Adrenal gland (tissue), 12 donors: ENCODE measurements around the gene ALKBH4. TPM values are rescaled to one million over a fixed set of nuclear protein-coding genes. Genes with fewer than 3 reads are reported as not detected.
"Not testable (repeated sequence)": the region's sequence is repeated elsewhere in the genome, so short reads cannot be mapped to it uniquely, and the experiment has no call there.

Experiments
- DNase-seq, 7 donors: peaks; one replicate each; pipeline ENCODE4 v3.0.0-alpha.2; 2019 to 2020
- H3K27ac ChIP-seq, 5 donors: fragments of 200-600 bp; sonication (generic) in 4 of 5; 1 replicate in 3 of 5; 2 replicates in 2 of 5; pipeline versions ENCODE4 v1.5.1 to v1.8.0; 2016 to 2020; ENCODE audit warnings: mild to moderate bottlenecking in 1 of 5
- H3K27me3 ChIP-seq: fragments of 200-600 bp; 2 replicates; pipeline ENCODE4 v1.8.0; 2021
- H3K36me3 ChIP-seq, 2 donors: fragments of 200-600 bp; replicated peaks in 1 of 2; 1 replicate in 1 of 2; 2 replicates in 1 of 2; pipeline versions ENCODE4 v1.5.1 to v1.8.0; 2018 to 2022
- H3K4me1 ChIP-seq, 2 donors: fragments of 200-600 bp; replicated peaks in 1 of 2; 1 replicate in 1 of 2; 2 replicates in 1 of 2; pipeline versions ENCODE4 v1.5.1 to v1.8.0; 2018 to 2021
- H3K4me3 ChIP-seq, 4 donors: fragments of 200-600 bp; sonication (generic) in 3 of 4; one replicate each; pipeline ENCODE4 v1.5.1; 2016 to 2018
- H3K9me3 ChIP-seq, 3 donors: fragments of 200-600 bp; sonication (generic) in 1 of 3; replicated peaks in 1 of 3; 1 replicate in 2 of 3; 2 replicates in 1 of 3; pipeline versions ENCODE4 v1.5.1 to v1.8.0; 2016 to 2021
- POLR2A ChIP-seq, 2 donors: fragments of 450-650 bp; IDR thresholded peaks; one replicate each; pipeline ENCODE4 v1.6.1; 2017; ENCODE audit warnings: antibody characterized with exemption in 2 of 2, mild to moderate bottlenecking in 2 of 2, moderate library complexity in 1 of 2
- WGBS, 4 donors: extraction: QIAGEN DNeasy Blood & Tissue Kit in 2 of 4; methylation state at CpG; one replicate each; pipeline versions ENCODE4 v1.1.5 to v1.1.7; 2013 to 2017; 5-methylcytosine and 5-hydroxymethylcytosine counted together
- intact Hi-C, 2 donors: fragments of 100-400 bp; cut with DNase I; formaldehyde crosslinking; loops; one replicate each; pipeline versions ENCODE4 v1.14.1 to v1.15.0; 2022 to 2023
- polyA plus RNA-seq, 3 donors: library from polyadenylated mRNA; stranded (reverse); fragments of 200-250 nt in 2 of 3; fragments of 350-450 nt in 1 of 3; fragmentation: Illumina TruSeq in 1 of 3; extraction: RNeasy Lipid Tissue Mini Kit (QIAGEN cat#74804) in 1 of 3; gene quantifications; one replicate each; pipeline ENCODE4 v1.2.3, GENCODE V29; 2013 to 2014
- total RNA-seq, 9 donors: library from RNA; depleted of rRNA in 4 of 9; stranded (reverse); fragments of >200 nt in 4 of 9; fragments of 120-200 nt in 1 of 9; fragmentation: NEBNext Ultra II Directional in 1 of 9; extraction: Animal tissue kit (Norgen Biotek cat#: 25700) in 1 of 9; gene quantifications; one replicate each; pipeline versions ENCODE4 v1.1.0 to v1.2.4, GENCODE V29; 2013 to 2023
- TF ChIP-seq, protein P1 (sequence below), 6 experiments: fragments of 450-650 bp in 4 of 6; fragments of 200-600 bp in 2 of 6; sonication (generic) in 1 of 6; IDR thresholded peaks; 1 replicate in 5 of 6; 2 replicates in 1 of 6; pipeline versions ENCODE4 v1.5.1 to v1.8.0; 2016 to 2021; ENCODE audit warnings: antibody characterized with exemption in 6 of 6, mild to moderate bottlenecking in 2 of 6, moderate library complexity in 1 of 6
- donor health status: healthy with polysubstance abuse.
- donor health status: Bipolar disorder and iron deficiency.
- donor health status: DM: yes; HTN: yes; CAD: no.
- donor health status: DM: no; HTN: no; CAD: no.
- donor health status: DM: no; HTN: no; CAD: no.
- donor health status: DM: yes; HTN: yes; CAD: no.

Gene ALKBH4
- total and polyA plus RNA-seq, 12 donors, result 6.0 to 37.4 (median 12.5) TPM

DNA sequence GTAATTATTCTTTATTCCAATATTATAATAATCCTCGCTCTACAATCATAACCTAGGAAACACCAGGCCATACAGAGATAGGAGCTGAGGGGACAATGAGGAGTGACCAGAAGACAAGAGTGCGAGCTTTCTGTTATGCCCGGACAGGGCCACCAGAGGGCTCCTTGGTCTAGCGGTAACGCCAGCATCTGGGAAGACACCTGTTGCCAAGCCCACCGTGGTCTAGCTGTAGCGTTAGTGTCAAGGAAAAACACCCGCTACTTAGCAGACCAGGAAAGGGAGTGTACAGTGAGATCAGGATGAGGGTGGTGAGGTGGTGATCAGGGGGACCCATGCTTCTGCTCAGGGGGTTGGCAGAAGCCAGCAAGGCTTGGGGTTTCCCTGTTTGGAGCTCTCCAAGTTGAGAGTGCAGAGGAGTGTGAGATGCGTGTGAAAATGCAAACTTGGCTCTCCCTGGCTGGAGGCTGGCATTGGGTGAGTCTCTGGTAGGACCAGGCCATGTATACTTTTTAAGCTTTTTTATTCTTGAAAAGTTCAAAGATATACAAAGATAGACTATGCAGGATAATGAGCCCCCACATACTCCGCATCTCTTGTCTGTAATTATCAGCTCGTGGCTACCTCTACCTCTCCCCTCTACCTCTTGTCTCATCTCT, 15.4 kb upstream of the ALKBH4 start:
- 2 to 11% (median 3%) methylated on average over 5 to 8 of the region's 11 CpGs for WGBS, 4 donors
- H3K4me3 ChIP-seq, H3K36me3 ChIP-seq, intact Hi-C loops, H3K27ac ChIP-seq, H3K4me1 ChIP-seq, H3K9me3 ChIP-seq, H3K27me3 ChIP-seq: not testable (repeated sequence)
- peak; percentile 38 to 79 (median 64) for DNase-seq
- TF ChIP-seq, protein P1, sequence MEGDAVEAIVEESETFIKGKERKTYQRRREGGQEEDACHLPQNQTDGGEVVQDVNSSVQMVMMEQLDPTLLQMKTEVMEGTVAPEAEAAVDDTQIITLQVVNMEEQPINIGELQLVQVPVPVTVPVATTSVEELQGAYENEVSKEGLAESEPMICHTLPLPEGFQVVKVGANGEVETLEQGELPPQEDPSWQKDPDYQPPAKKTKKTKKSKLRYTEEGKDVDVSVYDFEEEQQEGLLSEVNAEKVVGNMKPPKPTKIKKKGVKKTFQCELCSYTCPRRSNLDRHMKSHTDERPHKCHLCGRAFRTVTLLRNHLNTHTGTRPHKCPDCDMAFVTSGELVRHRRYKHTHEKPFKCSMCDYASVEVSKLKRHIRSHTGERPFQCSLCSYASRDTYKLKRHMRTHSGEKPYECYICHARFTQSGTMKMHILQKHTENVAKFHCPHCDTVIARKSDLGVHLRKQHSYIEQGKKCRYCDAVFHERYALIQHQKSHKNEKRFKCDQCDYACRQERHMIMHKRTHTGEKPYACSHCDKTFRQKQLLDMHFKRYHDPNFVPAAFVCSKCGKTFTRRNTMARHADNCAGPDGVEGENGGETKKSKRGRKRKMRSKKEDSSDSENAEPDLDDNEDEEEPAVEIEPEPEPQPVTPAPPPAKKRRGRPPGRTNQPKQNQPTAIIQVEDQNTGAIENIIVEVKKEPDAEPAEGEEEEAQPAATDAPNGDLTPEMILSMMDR (IDR thresholded peaks at IDR 0.05), result peak in 5 of 6 experiments; percentile 21 to 62 (median 51)

GRCh38 chr7:102479209-102479584, 14.5 kb upstream of the ALKBH4 start:
- H3K9me3 ChIP-seq, intact Hi-C loops, DNase-seq, H3K4me3 ChIP-seq, H3K36me3 ChIP-seq, H3K27me3 ChIP-seq, H3K27ac ChIP-seq, H3K4me1 ChIP-seq: not testable (repeated sequence)
- WGBS, 4 donors, result 0% methylated on average over 2 of the region's 10 CpGs; no CpG with 5 or more reads in 2 of the 4 donors

- H3K27me3 ChIP-seq, H3K4me1 ChIP-seq, intact Hi-C loops, H3K36me3 ChIP-seq, H3K9me3 ChIP-seq: not testable (repeated sequence)
- peak in 1 of 2 donors; percentile 71 for TF ChIP-seq POLR2A (IDR thresholded peaks at IDR 0.05)
- TF ChIP-seq, protein P1 (IDR thresholded peaks at IDR 0.05), result peak in 5 of 6 experiments; percentile 25 to 58 (median 42)
- peak; percentile 85 to 95 (median 91) for DNase-seq
- Histone ChIP-seq H3K4me3 (peak within 1 kb of the TSS in 3 of 4 donors; percentile 37 to 58 (median 56)), H3K27ac (peak within 1 kb of the TSS in 2 of 5 donors; percentile 68 to 77)
- WGBS, 4 donors, result 0 to 1% (median 0%) methylated on average over 8 to 36 of the region's 72 CpGs; no CpG with 5 or more reads in 1 of the 4 donors
Observed at GRCh38 chr7:102478314-102479208, 13.9 kb upstream of the ALKBH4 start, which contains the start of gene POLR2J. Gene POLR2J, minus strand, starts transcription at chr7:102478922. Its CDS starts 62 bp downstream, at chr7:102478860.

- intact Hi-C loops, H3K4me3 ChIP-seq, H3K9me3 ChIP-seq, H3K27me3 ChIP-seq, H3K4me1 ChIP-seq: not testable (repeated sequence)
- Histone ChIP-seq H3K27ac (peak overlapping the region in 1 of 5 donors; percentile 22), H3K36me3 (peaks cover 0 to 22% of the 10 kb centered on the region in 2 donors)
- DNase-seq, result peak in 6 of 7 donors; percentile 10 to 49 (median 35)
- 78 to 90% (median 80%) methylated on average over 1 to 9 of the region's 19 CpGs for WGBS, 4 donors
Observed at GRCh38 chr7:102474736-102475435, 10.2 kb upstream of the ALKBH4 start.

DNA sequence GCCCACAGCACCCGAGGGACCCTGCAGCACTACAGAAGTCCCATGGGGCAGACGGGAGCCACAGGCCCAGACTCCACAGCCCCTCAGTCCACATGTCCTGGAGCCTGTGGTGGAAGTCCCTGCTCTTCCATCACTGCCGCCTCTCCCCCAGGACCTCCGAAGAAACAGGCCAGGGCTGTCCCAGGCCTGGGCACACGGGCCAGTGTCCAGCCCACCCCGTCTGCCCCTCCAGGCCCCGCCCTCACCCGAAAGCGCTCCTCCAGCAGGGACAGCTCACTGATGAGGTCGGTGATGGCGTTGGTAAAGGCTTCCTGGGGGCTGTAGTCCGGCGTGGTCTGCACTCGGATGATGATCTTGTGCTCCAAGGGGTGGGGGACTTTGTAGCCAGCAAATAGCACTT, 9.5 kb upstream of the ALKBH4 start:
- intact Hi-C loops, H3K27me3 ChIP-seq, H3K9me3 ChIP-seq, H3K4me3 ChIP-seq, H3K4me1 ChIP-seq, H3K27ac ChIP-seq: not testable (repeated sequence)
- WGBS, 4 donors, result 85 to 88% methylated on average over 8 to 9 of the region's 14 CpGs; no CpG with 5 or more reads in 2 of the 4 donors
- peak in 5 of 7 donors; percentile 0 to 39 (median 5) for DNase-seq
- peaks cover 0 to 22% of the 10 kb centered on the region in 2 donors for H3K36me3 ChIP-seq
